Left ventricle myocardium inferior (tissue), 1 donor: ENCODE data around the gene SELENOS. TPM values are rescaled to one million over a fixed set of nuclear protein-coding genes. Genes with fewer than 3 reads are reported as not detected.

Source experiments
- DNase-seq: peaks from one replicate; pipeline ENCODE4 v3.0.0-alpha.2; 2020
- H3K27ac ChIP-seq: fragments of 200-600 bp; replicated peaks from 2 replicates; pipeline ENCODE4 v1.8.0; 2021
- H3K27me3 ChIP-seq: fragments of 200-600 bp; 2 replicates; pipeline ENCODE4 v1.8.0; 2021; ENCODE audit warnings: low read depth
- H3K36me3 ChIP-seq: fragments of 200-600 bp; 2 replicates; pipeline ENCODE4 v1.8.0; 2021
- H3K4me1 ChIP-seq: fragments of 200-600 bp; 2 replicates; pipeline ENCODE4 v1.8.0; 2021
- H3K4me3 ChIP-seq: fragments of 200-600 bp; 2 replicates; pipeline ENCODE4 v1.8.0; 2021; ENCODE audit warnings: mild to moderate bottlenecking, moderate library complexity
- H3K9me3 ChIP-seq: fragments of 200-600 bp; replicated peaks from 2 replicates; pipeline ENCODE4 v1.8.0; 2021
- CTCF ChIP-seq: fragments of 200-600 bp; IDR thresholded peaks from 2 replicates; pipeline ENCODE4 v1.8.0; 2021; ENCODE audit warnings: antibody characterized with exemption, mild to moderate bottlenecking, borderline replicate concordance
- intact Hi-C: fragments of 100-400 bp; cut with micrococcal nuclease; formaldehyde crosslinking; loops from one replicate; pipeline ENCODE4 v1.11.0; 2022
- total RNA-seq: library from RNA; stranded (reverse); fragmentation: NEBNext Ultra II Directional; extraction: Animal tissue kit (Norgen Biotek cat#: 25700); gene quantifications from one replicate; pipeline ENCODE4 v1.2.1, GENCODE V29; 2021
- donor health status: DM: no; HTN: yes; CAD: no; lungs with severe emphysema.

The SELENOS gene
- total RNA-seq, 1 donor from 2014 or later = 50.6 TPM

- DNase-seq = no peak
- Histone ChIP-seq H3K36me3 (peaks cover 27% of the 10 kb centered on the region), H3K9me3 (peaks cover 20% of the 10 kb centered on the region), H3K4me3 (no peak overlapping the region), H3K27me3 (no peaks in the 10 kb centered on the region), H3K27ac (no peak overlapping the region), H3K4me1 (peaks cover 53% of the 10 kb centered on the region)
- intact Hi-C loops = no loop called here
- TF ChIP-seq CTCF = no peak
These were observed 51.6 kb downstream of the SELENOS start for GRCh38 chr15:101225658-101226057.

Other genes starting within 250 kb of the SELENOS start
- gene CHSY1, start 25.4 kb downstream of the SELENOS start, total RNA-seq = 15.1 TPM
- 26.8 TPM for gene SNRPA1, start 17.8 kb upstream of the SELENOS start, total RNA-seq
- 28.6 TPM for gene PCSK6, start 212.2 kb upstream of the SELENOS start, total RNA-seq